ENCODE measurements around the gene SENP6.
A peak's percentile ranks its signal among the peaks of the same experiment; 100 is the strongest.
"Not testable (repeated sequence)": the region's sequence is repeated elsewhere in the genome, so short reads cannot be mapped to it uniquely, and the experiment has no call there.

Gene SENP6

DNA sequence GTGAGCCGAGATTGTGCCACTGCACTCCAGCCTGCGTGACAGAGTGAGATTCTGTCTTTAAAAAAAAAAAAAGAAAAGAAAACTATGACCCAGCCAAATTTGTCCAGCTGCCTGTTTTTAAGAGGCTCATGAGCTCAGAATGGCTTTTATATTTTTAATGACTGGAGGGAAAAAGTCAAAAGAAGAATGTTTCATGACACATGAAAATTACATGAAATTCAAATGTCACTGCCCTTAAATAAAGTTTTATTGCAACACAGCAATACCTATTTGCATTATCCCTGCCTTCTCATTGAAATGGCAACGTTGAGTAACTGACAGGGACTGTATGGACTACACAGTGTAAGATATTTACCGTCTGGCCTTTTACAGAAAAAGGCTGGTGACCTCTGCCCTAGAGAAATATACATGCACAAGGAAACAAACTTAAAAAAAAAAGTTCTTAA is 11.4 kb downstream of the SENP6 start:
- peak overlapping the region; percentile 53 for H3K4me3 Mint-ChIP-seq
- peaks cover 57% of the 10 kb centered on the region for H3K4me1 Mint-ChIP-seq (ENCODE audit: low read depth)
- H3K27ac Mint-ChIP-seq = peak overlapping the region; percentile 76
- H3K36me3 Mint-ChIP-seq (ENCODE audit: low read depth) = peaks cover 11% of the 10 kb centered on the region
- H3K27me3 Mint-ChIP-seq (ENCODE audit: low read depth) = no peaks in the 10 kb centered on the region
- H3K9me3 Mint-ChIP-seq = no peaks in the 10 kb centered on the region

DNA sequence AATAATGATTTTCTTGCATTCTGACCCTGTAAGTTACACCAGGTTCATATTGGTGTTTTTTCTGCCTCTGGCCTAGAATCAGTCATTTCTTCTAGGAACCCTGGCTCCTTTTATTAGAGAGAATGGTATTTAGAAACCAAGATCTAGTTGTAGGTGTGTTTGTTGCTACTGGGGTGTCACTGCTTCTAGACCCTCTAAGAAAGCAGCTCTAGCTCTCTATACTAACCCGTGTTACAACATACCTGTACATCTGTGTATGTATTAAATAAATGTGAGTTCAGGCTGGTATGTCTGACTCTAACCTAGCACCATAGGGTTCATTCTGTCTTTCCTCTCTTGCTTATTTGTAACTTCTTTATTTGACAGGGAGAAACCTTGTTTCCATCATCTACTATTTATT is 16.8 kb downstream of the SENP6 start:
- no peaks in the 10 kb centered on the region for H3K9me3 Mint-ChIP-seq
- H3K4me1 Mint-ChIP-seq (ENCODE audit: low read depth) = peaks cover 33% of the 10 kb centered on the region
- peaks cover 19% of the 10 kb centered on the region for H3K36me3 Mint-ChIP-seq (ENCODE audit: low read depth)
- no peak overlapping the region for H3K27ac Mint-ChIP-seq
- H3K27me3 Mint-ChIP-seq (ENCODE audit: low read depth) = no peaks in the 10 kb centered on the region
- H3K4me3 Mint-ChIP-seq = no peak overlapping the region

DNA sequence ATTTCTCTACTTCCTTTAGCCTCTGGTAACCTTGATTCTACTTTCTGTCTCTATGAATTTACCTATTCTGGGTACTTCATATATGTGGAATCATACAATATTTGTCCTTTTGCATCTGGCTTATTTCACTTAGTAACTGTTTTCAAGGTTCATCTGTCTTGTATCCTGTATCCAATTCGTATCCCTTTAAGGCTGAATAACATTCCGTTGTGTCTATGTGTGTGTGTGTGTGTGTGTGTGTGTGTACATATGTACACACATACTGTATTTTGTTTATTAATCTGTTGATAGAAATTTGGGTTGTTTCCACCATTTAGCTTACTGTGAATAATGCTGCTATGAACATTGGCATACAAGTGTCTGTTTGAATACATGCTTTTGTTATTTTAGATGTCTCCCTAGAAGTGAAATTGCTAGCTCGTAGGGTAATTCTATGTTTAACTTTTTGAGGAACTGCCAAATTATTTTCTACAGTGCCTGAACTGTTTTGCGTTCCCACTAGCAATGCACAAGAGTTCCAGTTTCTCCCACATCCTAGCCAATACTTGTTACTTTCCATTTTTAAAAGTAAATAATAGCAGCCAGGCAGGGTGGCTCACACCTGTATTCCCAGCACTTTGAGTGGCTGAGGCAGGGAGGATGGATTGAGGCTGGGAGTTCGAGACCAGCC is 17.7 kb downstream of the SENP6 start:
- H3K27ac Mint-ChIP-seq = no peak overlapping the region
- no peak overlapping the region for H3K4me3 Mint-ChIP-seq
- peaks cover 27% of the 10 kb centered on the region for H3K4me1 Mint-ChIP-seq (ENCODE audit: low read depth)
- no peaks in the 10 kb centered on the region for H3K27me3 Mint-ChIP-seq (ENCODE audit: low read depth)
- no peaks in the 10 kb centered on the region for H3K9me3 Mint-ChIP-seq
- H3K36me3 Mint-ChIP-seq (ENCODE audit: low read depth) = peaks cover 21% of the 10 kb centered on the region

DNA sequence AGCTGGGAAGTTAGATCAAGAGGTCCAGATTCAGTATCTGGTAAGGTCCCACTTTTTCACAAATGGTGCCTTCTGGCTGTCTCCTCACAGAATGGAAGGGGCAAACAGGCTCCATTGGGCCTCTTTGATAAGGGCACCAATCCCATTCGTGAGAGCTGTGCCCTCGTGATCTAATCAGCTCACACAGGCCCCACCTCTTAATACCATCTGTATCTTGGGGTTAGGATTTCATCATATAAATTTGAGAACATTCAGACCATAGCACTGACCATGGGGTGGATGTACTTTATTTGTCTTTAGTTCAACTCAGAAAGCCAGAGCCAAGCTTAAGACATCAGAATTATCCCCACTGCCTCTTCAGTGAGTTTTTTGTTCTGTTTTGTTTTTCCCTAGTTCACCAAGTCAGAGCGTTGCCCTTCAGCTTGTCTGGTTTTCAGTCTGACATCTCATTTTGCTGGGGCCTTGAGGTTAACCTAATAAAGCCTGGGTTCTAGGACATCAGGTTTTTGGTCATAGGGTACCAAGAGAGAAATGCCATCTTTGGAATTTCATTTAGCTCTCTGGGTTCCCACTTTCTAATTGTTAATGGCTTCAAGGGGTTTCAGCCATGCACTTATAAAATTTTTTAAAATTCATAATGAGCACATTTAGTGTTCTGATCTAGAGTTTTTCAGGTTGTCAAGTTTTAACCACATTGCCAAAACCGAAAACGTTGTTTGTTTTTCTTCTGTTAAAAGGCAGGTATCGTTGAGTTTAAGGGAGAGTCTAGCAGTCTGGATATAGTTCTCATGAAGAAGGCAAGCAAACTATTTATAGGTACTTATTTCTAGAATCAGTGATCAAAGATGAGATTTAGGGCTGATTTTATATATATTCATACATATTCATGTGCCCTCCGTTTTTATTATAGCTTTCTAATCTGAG is 19.0 kb downstream of the SENP6 start:
- Mint-ChIP-seq H3K27me3 (ENCODE audit: low read depth) (no peaks in the 10 kb centered on the region), H3K36me3 (ENCODE audit: low read depth) (peaks cover 26% of the 10 kb centered on the region), H3K9me3 (no peaks in the 10 kb centered on the region), H3K27ac (no peak overlapping the region), H3K4me3 (no peak overlapping the region), H3K4me1 (ENCODE audit: low read depth) (peaks cover 23% of the 10 kb centered on the region)

DNA sequence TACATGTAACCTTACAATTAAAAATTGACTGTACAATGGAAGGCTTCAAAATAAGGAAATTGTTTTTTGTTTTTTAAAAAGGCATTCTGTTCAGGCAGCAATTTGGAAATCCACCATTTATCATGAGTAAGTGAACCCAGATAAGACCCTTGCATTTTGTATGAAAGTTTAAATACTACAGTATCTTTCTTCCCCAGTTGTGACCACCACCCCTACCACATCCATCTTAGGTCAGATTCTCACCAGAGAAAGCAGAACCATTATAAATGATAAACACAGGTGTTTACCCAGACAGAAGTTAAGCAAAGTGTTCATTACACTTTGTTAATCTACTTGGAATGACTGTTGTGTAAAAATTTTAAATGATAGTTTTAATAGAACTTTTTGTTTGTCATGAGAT is 20.2 kb downstream of the SENP6 start:
- H3K27me3 Mint-ChIP-seq (ENCODE audit: low read depth) = no peaks in the 10 kb centered on the region
- H3K4me3 Mint-ChIP-seq = no peak overlapping the region
- H3K4me1 Mint-ChIP-seq (ENCODE audit: low read depth) = peaks cover 21% of the 10 kb centered on the region
- H3K9me3 Mint-ChIP-seq = no peaks in the 10 kb centered on the region
- no peak overlapping the region for H3K27ac Mint-ChIP-seq
- peaks cover 21% of the 10 kb centered on the region for H3K36me3 Mint-ChIP-seq (ENCODE audit: low read depth)

DNA sequence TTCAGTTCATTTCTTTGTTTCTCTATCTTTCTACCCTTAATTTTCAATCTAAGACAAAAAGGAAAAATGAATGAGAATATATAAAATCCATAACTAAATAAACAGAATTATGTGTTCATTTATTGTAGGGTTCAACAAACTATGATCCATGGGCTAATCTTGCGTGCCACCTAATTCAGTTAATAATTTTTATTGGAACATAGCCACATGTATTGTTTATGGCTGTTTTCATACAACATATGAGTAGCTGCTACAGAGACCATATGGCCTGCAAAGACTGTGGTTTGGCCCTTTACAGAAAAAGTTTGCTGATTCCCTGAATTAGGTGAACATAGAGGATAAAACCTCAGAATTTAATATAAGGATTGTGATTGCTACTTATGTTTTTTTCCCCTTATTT is 21.8 kb downstream of the SENP6 start:
- Mint-ChIP-seq H3K36me3 (ENCODE audit: low read depth) (peaks cover 18% of the 10 kb centered on the region), H3K4me3 (no peak overlapping the region), H3K27ac (no peak overlapping the region), H3K4me1 (ENCODE audit: low read depth) (peaks cover 15% of the 10 kb centered on the region), H3K27me3 (ENCODE audit: low read depth) (no peaks in the 10 kb centered on the region), H3K9me3 (no peaks in the 10 kb centered on the region)

DNA sequence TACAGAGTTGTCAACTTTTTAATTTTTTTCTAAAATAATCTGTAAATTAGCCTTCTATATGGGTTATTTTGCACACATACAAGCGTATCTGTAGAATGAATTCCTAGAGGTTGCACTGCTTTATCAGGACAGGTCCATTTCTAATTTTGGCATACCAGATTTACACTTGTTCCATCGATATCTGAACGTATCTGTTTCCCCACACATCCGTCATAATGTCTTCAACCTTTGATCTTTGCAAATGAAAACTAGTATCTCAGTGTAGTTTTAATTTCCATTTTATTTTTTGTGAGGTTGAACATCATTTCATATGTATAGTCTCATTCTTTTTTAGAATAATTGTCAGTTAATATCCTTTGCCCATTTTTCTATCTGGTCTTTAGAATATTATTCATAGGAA is 22.7 kb downstream of the SENP6 start:
- Mint-ChIP-seq H3K36me3 (ENCODE audit: low read depth) (peaks cover 14% of the 10 kb centered on the region), H3K27ac (no peak overlapping the region), H3K9me3 (no peaks in the 10 kb centered on the region), H3K4me1 (ENCODE audit: low read depth) (peaks cover 9% of the 10 kb centered on the region), H3K4me3 (no peak overlapping the region), H3K27me3 (ENCODE audit: low read depth) (no peaks in the 10 kb centered on the region)

DNA sequence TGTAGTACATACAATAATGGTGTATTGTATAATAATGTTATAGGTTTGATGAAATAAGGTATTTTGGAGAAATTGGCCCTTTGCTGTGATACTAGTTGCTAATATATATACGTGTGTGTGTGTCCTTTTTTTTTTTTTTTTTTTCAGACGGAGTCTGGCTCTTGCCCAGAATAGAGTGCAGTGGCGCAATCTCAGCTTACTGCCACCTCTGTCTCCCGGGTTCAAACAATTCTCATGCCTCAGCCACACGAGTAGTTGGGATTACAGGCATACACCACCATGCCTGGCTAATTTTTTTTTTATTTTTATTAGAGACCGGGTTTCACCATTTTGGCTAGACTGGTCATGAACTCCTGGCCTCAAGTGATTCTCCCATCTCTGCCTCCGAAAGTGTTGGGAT is 23.3 kb downstream of the SENP6 start:
- Mint-ChIP-seq H3K27me3 (ENCODE audit: low read depth) (no peaks in the 10 kb centered on the region), H3K27ac (no peak overlapping the region), H3K4me3 (no peak overlapping the region), H3K9me3 (no peaks in the 10 kb centered on the region), H3K4me1 (ENCODE audit: low read depth) (peaks cover 9% of the 10 kb centered on the region), H3K36me3 (ENCODE audit: low read depth) (peaks cover 14% of the 10 kb centered on the region)

DNA sequence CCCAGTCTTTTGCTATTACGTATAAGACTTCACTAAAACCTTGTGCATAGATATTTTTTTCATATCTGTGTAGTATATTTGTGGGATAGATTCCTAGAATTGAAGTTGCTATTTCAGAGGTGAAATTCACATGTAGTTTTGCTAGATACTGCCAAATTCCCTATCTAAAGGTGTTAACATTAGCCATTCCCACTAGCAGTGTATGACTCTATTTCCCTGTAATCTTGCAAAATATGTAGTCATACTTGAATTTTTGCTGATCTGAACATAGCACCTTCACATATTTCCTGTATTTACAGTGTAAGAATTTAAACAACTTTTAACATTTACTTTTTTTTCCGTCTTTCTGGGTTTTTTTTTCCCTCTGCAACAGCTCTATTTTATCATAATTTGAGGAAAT is 24.9 kb downstream of the SENP6 start:
- H3K4me1 Mint-ChIP-seq (ENCODE audit: low read depth) = no peaks in the 10 kb centered on the region
- no peaks in the 10 kb centered on the region for H3K27me3 Mint-ChIP-seq (ENCODE audit: low read depth)
- H3K36me3 Mint-ChIP-seq (ENCODE audit: low read depth) = peaks cover 11% of the 10 kb centered on the region
- no peaks in the 10 kb centered on the region for H3K9me3 Mint-ChIP-seq
- no peak overlapping the region for H3K4me3 Mint-ChIP-seq
- H3K27ac Mint-ChIP-seq = no peak overlapping the region

DNA sequence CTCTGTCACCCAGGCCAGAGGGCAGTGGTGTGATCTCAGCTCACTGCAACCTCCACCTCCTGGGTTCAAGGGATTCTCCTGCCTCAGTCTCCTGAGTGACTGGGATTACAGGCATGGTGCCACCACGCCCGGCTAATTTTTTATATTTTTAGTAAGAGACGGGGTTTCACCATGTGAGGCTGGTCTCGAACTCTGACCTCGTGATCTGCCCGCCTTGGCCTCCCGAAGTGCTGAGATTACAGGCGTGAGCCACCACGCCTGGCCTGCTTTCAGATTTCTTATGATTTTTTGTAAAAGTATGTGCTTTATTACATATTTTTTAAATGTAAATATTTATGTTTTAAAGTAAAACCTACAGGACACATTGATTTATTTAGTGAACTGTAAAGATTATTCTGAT is 26.0 kb downstream of the SENP6 start:
- H3K9me3 Mint-ChIP-seq; H3K4me1 Mint-ChIP-seq (ENCODE audit: low read depth); H3K27me3 Mint-ChIP-seq (ENCODE audit: low read depth); H3K27ac Mint-ChIP-seq; H3K4me3 Mint-ChIP-seq; H3K36me3 Mint-ChIP-seq (ENCODE audit: low read depth): not testable (repeated sequence)

DNA sequence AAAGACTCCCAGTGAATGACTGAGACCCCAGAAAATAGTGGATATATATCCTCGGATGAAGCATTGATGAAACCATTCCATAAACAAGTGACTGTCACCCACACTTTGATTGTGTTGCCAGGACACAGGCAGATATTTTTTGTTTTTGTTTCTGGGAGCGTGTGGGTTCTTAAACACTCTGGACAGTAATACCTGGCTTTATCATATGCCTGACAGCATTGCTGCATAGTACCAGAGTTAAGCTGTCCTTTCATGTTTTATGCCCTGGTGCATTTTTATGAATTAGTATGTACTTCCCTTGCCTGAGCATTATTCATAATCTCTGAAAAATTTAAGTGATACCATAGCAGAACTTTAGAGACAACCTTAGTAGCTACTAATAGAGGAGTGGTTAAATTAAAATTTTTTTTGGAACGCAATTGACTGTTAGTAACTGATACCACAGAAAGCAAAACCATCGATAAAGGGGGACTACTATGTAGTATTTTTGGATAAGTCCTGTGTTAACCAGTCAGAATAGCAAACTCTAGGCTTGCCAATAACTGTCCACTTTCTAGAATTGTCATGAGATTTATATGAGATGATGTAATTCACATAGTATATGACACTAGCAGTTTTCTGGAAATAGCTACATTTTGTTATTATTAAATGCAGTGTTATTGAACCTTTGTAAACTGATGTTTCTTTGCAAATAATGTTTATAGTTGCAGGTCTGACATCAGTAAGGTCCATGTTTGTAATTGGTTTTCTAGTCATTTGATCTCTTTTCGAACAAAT is 30.4 kb downstream of the SENP6 start:
- Mint-ChIP-seq H3K9me3 (no peaks in the 10 kb centered on the region), H3K36me3 (ENCODE audit: low read depth) (peaks cover 19% of the 10 kb centered on the region), H3K4me3 (no peak overlapping the region), H3K27ac (no peak overlapping the region), H3K27me3 (ENCODE audit: low read depth) (no peaks in the 10 kb centered on the region), H3K4me1 (ENCODE audit: low read depth) (no peaks in the 10 kb centered on the region)

DNA sequence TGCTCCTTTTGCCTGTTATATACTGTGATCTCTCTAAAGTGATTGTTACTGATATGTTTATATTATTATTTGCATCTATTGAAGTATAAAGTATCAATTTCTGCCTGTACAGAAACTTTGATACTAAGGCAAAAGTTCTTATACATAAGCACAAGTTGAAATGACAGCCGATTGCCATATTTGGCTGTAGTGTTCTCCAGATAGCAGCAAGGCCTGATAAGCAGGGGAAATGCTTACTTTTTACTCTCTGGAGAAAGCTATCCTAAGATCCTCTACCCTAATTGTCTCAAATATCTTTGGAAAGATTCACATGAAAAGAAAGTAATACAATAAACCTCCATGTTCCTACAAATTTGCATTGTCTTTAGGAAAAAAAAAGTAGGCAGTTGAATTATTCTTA is 31.4 kb downstream of the SENP6 start:
- Mint-ChIP-seq H3K4me1 (ENCODE audit: low read depth) (no peaks in the 10 kb centered on the region), H3K36me3 (ENCODE audit: low read depth) (peaks cover 20% of the 10 kb centered on the region), H3K27me3 (ENCODE audit: low read depth) (no peaks in the 10 kb centered on the region), H3K27ac (no peak overlapping the region), H3K4me3 (no peak overlapping the region), H3K9me3 (no peaks in the 10 kb centered on the region)

DNA sequence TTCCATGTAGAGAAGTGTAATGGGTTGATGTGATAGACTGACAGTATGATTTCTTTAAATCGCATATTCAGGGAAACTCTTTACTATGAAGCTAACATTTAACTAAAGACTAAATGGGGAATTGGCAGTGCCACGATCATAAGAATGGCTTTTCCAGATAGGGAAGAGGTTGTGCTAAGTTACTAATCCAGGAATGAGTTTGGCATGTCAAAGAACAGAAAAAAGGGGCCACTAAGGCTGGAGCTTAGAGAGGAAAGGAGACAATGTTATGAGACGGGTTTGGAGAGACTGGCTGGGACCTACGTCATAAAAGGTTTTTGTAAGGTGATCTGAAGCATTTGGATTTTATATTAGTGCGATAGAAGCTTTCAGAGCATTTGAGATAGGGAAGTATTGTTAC is 40.6 kb downstream of the SENP6 start:
- no peak overlapping the region for H3K27ac Mint-ChIP-seq
- H3K4me3 Mint-ChIP-seq = no peak overlapping the region
- no peaks in the 10 kb centered on the region for H3K9me3 Mint-ChIP-seq
- peaks cover 29% of the 10 kb centered on the region for H3K36me3 Mint-ChIP-seq (ENCODE audit: low read depth)
- H3K4me1 Mint-ChIP-seq (ENCODE audit: low read depth) = peaks cover 2% of the 10 kb centered on the region
- H3K27me3 Mint-ChIP-seq (ENCODE audit: low read depth) = no peaks in the 10 kb centered on the region

DNA sequence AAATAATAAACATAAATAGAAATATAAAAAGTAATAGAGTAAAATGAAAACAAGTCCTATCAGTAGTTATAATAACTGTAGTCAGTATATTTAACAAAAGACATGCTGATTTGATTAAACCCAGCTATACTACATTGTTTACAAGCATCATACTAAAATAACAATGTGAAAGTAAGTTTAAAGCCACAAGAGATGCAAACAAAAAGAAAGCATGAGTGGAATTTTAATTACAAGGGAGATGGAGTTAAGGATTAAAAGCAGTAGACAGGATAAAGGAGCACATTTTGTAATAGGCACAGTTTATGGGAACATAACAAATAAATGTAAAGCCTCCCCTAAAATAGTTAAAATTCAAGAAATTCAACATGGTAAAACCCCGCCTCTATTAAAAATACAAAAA is 41.5 kb downstream of the SENP6 start:
- Mint-ChIP-seq H3K4me1 (ENCODE audit: low read depth) (peaks cover 2% of the 10 kb centered on the region), H3K4me3 (no peak overlapping the region), H3K9me3 (no peaks in the 10 kb centered on the region), H3K27me3 (ENCODE audit: low read depth) (no peaks in the 10 kb centered on the region), H3K27ac (no peak overlapping the region), H3K36me3 (ENCODE audit: low read depth) (peaks cover 26% of the 10 kb centered on the region)

Data from T-helper 1 cell treated with Interleukin-12 subunit alpha and Interleukin-12 subunit beta and Interleukin-4 antibody, amounts not matched to agents 30 μg/mL and 1 μg/mL, for 36 hours (primary cell).